K562 (cell line): ENCODE results near the gene ZSWIM4. TPM values are rescaled to one million over a fixed set of nuclear protein-coding genes. Genes with fewer than 3 reads are reported as not detected.

ENCODE experiments used
- ARID1B ChIP-seq: fragments of 450-650 bp; IDR thresholded peaks from 2 replicates; pipeline ENCODE4 v1.6.1; 2016; ENCODE audit warnings: antibody characterized with exemption, mild to moderate bottlenecking, inconsistent platforms
- CREB3L1 ChIP-seq: fragments of 450-650 bp; IDR thresholded peaks from 2 replicates; pipeline ENCODE4 v1.6.1; 2014; ENCODE audit warnings: low read depth, mild to moderate bottlenecking, moderate library complexity, borderline replicate concordance
- CREM ChIP-seq: IDR thresholded peaks from 2 replicates; pipeline ENCODE4 v1.6.1; 2014; ENCODE audit warnings: antibody characterized with exemption, low read depth
- ELF1 ChIP-seq: fragments of 200-800 bp; sonication (Bioruptor generic); IDR thresholded peaks from 2 replicates; pipeline ENCODE4 v1.6.1; 2016; ENCODE audit warnings: missing genetic modification characterization, missing compliant biosample characterization
- HDGF ChIP-seq: fragments of 450-650 bp; IDR thresholded peaks from 2 replicates; pipeline ENCODE4 v1.6.1; 2016
- KDM1A ChIP-seq, 2 experiments: fragments of 450-650 bp; IDR thresholded peaks; 2 replicates each; pipeline ENCODE4 v1.6.1; 2016; ENCODE audit warnings: mild to moderate bottlenecking in 2 of 2
- LARP7 ChIP-seq: fragments of 450-650 bp; IDR thresholded peaks from 2 replicates; pipeline ENCODE4 v1.6.1; 2016
- MTA2 ChIP-seq: fragments of 450-650 bp; IDR thresholded peaks from 2 replicates; pipeline ENCODE4 v1.6.1; 2016; ENCODE audit warnings: low read depth
- NELFE ChIP-seq: IDR thresholded peaks from 2 replicates; pipeline ENCODE4 v1.6.1; 2011; ENCODE audit warnings: mild to moderate bottlenecking; ENCODE audit not compliant: insufficient read depth, insufficient read length
- PBX2 ChIP-seq, 2 experiments: IDR thresholded peaks in 1 of 2; conservative IDR thresholded peaks in 1 of 2; 2 replicates each; pipeline ENCODE4 v1.6.1; 2016; ENCODE audit warnings: low read depth in 2 of 2, mild to moderate bottlenecking in 1 of 2, missing compliant biosample characterization in 1 of 2, missing genetic modification characterization in 1 of 2, moderate library complexity in 1 of 2
- POLR3G ChIP-seq: IDR thresholded peaks from 2 replicates; pipeline ENCODE4 v1.6.1; 2011; ENCODE audit not compliant: insufficient read length, insufficient replicate concordance; ENCODE audit errors: extremely low read depth
- PPARD ChIP-seq: fragments of 250-450 bp; sonication (Bioruptor Pico); IDR thresholded peaks from 2 replicates; pipeline ENCODE4 v1.8.0; 2022; ENCODE audit warnings: inconsistent platforms, mild to moderate bottlenecking, moderate library complexity
- SPI1 ChIP-seq: IDR thresholded peaks from 2 replicates; pipeline ENCODE4 v1.6.1; 2011; ENCODE audit warnings: low read depth, low read length, control low read depth, borderline replicate concordance
- TFAP4 ChIP-seq: sonication (generic); formaldehyde crosslinking; IDR thresholded peaks from 2 replicates; pipeline ENCODE4 v1.8.0; 2022; ENCODE audit warnings: missing genetic modification reagents, mild to moderate bottlenecking, moderate library complexity, borderline replicate concordance
- ZNF740 ChIP-seq, 3 experiments: fragments of 200-800 bp in 1 of 3; sonication (Bioruptor generic) in 1 of 3; sonication (generic) in 1 of 3; formaldehyde crosslinking in 1 of 3; IDR thresholded peaks; 2 replicates each; pipeline versions ENCODE4 v1.6.1 to v1.8.0; 2016 to 2022; ENCODE audit warnings: mild to moderate bottlenecking in 2 of 3, missing compliant biosample characterization in 2 of 3, missing genetic modification characterization in 2 of 3, missing genetic modification reagents in 1 of 3
- polyA plus RNA-seq, 8 experiments: library from polyadenylated mRNA; depleted of rRNA in 4 of 8; stranded (reverse) in 5 of 8; unstranded in 3 of 8; fragments of >200 nt; fragmentation: Nextera tagmentation in 2 of 8; fragmentation: Illumina TruSeq in 1 of 8; extraction: Ambion mirVana in 2 of 8; extraction: Trizol in 1 of 8; gene quantifications; 2 replicates each; pipeline versions ENCODE4 v1.2.1 to v1.2.3, GENCODE V29; 2011 to 2014; ENCODE audit warnings: inconsistent platforms in 1 of 8, missing spikeins in 1 of 8
- total RNA-seq, 7 experiments: library from RNA; depleted of rRNA in 6 of 7; stranded (reverse); fragments of >200 nt in 6 of 7; fragmentation: Illumina TruSeq in 2 of 7; extraction: Trizol in 2 of 7; gene quantifications; 2 replicates each; pipeline versions ENCODE4 v1.2.1 to v1.2.3, GENCODE V29; 2011 to 2021; ENCODE audit warnings: low replicate concordance in 1 of 7

Gene ZSWIM4
- total and polyA plus RNA-seq, 9 of the 15 experiments (the other 6 are each of a cell fraction or from before 2014, with no cell fraction given), result 0.25 to 3.7 (median 0.79) TPM; not detected in 2

- peak; percentile 83 for TF ChIP-seq ZNF740 (CRISPR knock-in tag; IDR thresholded peaks at IDR 0.05)
- TF ChIP-seq ZNF740 (tag; IDR thresholded peaks at IDR 0.05), result peak in 1 of 2 experiments; percentile 54; a peak in 2 of 4 replicates
- TF ChIP-seq SPI1, result peak; percentile 66; the same call in 1 of the 2 replicates
- TF ChIP-seq CREB3L1, result no peak; the same call in 1 of the 2 replicates
- TF ChIP-seq POLR3G, result no peak
- no peak for TF ChIP-seq PPARD (CRISPR knock-in tag)
- 0 out of 2 replicates have a peak, but pooled peaks have one; percentile 21 for TF ChIP-seq HDGF
- TF ChIP-seq MTA2, result 0 out of 2 replicates have a peak, but pooled peaks have one; percentile 6
- TF ChIP-seq ELF1 (tag), result peak; percentile 83
- no peak for TF ChIP-seq NELFE
- TF ChIP-seq CREM, result peak; percentile 2; the same call in 1 of the 2 replicates
- TF ChIP-seq ARID1B, result peak; percentile 47; the same call in 1 of the 2 replicates
- TF ChIP-seq LARP7, result no peak
- TF ChIP-seq PBX2 (CRISPR knock-in tag; IDR thresholded peaks at IDR 0.05; ENCODE audit: low read depth), result no peak
- TF ChIP-seq PBX2 (tag; conservative IDR thresholded peaks at IDR 0.05; ENCODE audit: low read depth), result no peak
- TF ChIP-seq TFAP4 (CRISPR knock-in tag), result peak; percentile 86
- TF ChIP-seq KDM1A (IDR thresholded peaks at IDR 0.05), result no peak
These were observed 44.1 kb downstream of the ZSWIM4 start (continued) for GRCh38 chr19:13839130-13839937.
